IPS DF 19.7 (cell line): Measurements from ENCODE around the gene ZDHHC6.
"Not testable (repeated sequence)": the region's sequence is repeated elsewhere in the genome, so short reads cannot be mapped to it uniquely, and the experiment has no call there.

Source experiments
- DNase-seq: peaks from one replicate; pipeline ENCODE4 v3.0.0-alpha.2; 2013; ENCODE audit warnings: low read depth, low spot score

The ZDHHC6 gene

GRCh38 chr10:112446055-112446854, 459 bp downstream of the ZDHHC6 start:
- no peak for DNase-seq

- no peak for DNase-seq
These were observed 4.7 kb downstream of the ZDHHC6 start for GRCh38 chr10:112442063-112442462.

- DNase-seq, result no peak
These were observed 5.2 kb downstream of the ZDHHC6 start for GRCh38 chr10:112441520-112441919.

- DNase-seq, result no peak
These were observed 8.4 kb downstream of the ZDHHC6 start for GRCh38 chr10:112438356-112438755.

- no peak for DNase-seq
These were observed 11.6 kb downstream of the ZDHHC6 start for GRCh38 chr10:112434988-112435619.

- no peak for DNase-seq
These were observed 13.6 kb downstream of the ZDHHC6 start for GRCh38 chr10:112433136-112433535.

GRCh38 chr10:112429654-112430230, 17.0 kb downstream of the ZDHHC6 start:
- DNase-seq, result no peak

GRCh38 chr10:112429147-112429546, 17.6 kb downstream of the ZDHHC6 start:
- DNase-seq, result no peak

GRCh38 chr10:112426111-112426510, 20.6 kb downstream of the ZDHHC6 start:
- DNase-seq, result no peak

GRCh38 chr10:112424651-112425050, 22.1 kb downstream of the ZDHHC6 start:
- no peak for DNase-seq

GRCh38 chr10:112421731-112422130, 25.0 kb downstream of the ZDHHC6 start:
- DNase-seq, result no peak

GRCh38 chr10:112412696-112413095, 34.0 kb downstream of the ZDHHC6 start:
- no peak for DNase-seq

- no peak for DNase-seq
These were observed 37.0 kb downstream of the ZDHHC6 start for GRCh38 chr10:112409755-112410154.

GRCh38 chr10:112409299-112409698, 37.4 kb downstream of the ZDHHC6 start:
- DNase-seq, result no peak

- no peak for DNase-seq
These were observed 39.0 kb downstream of the ZDHHC6 start for GRCh38 chr10:112407696-112408095.

- not testable (repeated sequence) for DNase-seq
These were observed 39.9 kb downstream of the ZDHHC6 start for GRCh38 chr10:112406806-112407205.

- DNase-seq, result no peak
These were observed 42.1 kb downstream of the ZDHHC6 start for GRCh38 chr10:112404617-112405016.

- DNase-seq, result no peak
These were observed 43.8 kb downstream of the ZDHHC6 start for GRCh38 chr10:112402917-112403316.

- no peak for DNase-seq
These were observed 49.1 kb downstream of the ZDHHC6 start for GRCh38 chr10:112397592-112397991.

- no peak for DNase-seq
These were observed 50.7 kb downstream of the ZDHHC6 start for GRCh38 chr10:112395809-112396530.

GRCh38 chr10:112394475-112394875, 52.2 kb downstream of the ZDHHC6 start:
- no peak for DNase-seq

- DNase-seq, result no peak
These were observed 52.9 kb downstream of the ZDHHC6 start for GRCh38 chr10:112393827-112394226.
